LHCN-M2 (cell line): ENCODE results near the gene SMAD4. TPM values are rescaled to one million over a fixed set of nuclear protein-coding genes. Genes with fewer than 3 reads are reported as not detected.
"Not testable (repeated sequence)": the region's sequence is repeated elsewhere in the genome, so short reads cannot be mapped to it uniquely, and the experiment has no call there.

Experiments
- DNase-seq: peaks from one replicate; pipeline ENCODE4 v3.0.0-alpha.2; 2012; ENCODE audit warnings: low read depth
- total RNA-seq: library from RNA; depleted of rRNA; stranded (reverse); fragments of >200 nt; gene quantifications from 2 replicates; pipeline ENCODE4 v1.2.3, GENCODE V29; 2014

Gene SMAD4
- total RNA-seq, 1 experiment from 2014 or later = 97.5 TPM

DNA sequence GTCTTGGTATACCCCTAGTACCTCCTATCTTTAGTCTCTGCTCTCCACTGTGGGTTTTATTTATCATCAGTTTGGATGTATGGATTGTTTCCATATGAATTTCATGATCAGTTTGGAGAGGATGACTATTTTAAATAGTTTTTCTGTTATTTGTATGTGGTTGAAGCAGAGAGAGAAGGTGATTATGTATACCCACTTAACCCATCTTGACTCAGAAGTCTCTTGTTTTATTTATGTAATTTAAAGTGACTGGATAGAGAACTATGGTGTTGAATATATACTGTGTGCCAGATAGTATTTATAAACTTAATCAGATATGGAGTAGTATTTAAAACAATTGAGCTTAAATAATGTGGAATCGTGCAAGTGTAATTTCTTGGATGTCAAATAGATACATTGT lies 39.9 kb downstream of the SMAD4 start:
- no peak for DNase-seq

- peak; percentile 88 for DNase-seq
These were observed 40.5 kb downstream of the SMAD4 start for GRCh38 chr18:51070545-51070944.

DNA sequence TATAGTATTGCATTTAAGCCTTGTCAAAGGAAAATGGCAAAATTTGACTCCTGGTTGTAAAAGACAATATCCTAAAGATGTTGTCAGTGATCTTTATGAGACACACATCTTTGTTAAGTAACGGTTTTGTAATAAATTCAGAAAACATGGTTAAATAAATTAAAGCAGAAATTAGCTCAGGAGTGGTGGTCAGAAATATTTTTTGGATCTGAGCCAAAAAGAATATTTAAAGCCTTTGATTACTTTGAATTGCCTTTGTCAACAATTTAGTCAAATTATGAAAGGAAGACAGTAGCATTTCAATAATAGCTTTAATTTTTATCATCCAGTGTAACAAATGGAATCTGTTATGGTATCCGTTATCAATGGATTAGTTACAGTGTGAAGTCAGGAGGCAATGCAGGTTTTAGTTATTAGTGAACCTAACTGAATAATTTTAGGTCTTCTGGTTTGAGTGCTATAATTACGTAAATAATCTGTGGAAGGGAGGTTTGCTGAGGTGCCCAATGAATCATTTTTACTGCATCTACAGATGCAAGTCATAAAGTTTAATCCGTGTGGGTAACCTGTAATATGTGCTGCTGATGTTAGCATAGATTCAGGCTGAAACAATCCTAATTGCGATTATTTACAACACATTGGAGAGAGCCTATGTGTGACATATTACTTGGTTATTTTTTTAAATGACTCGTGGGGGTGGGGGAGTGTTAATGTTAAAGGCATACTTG lies 42.7 kb downstream of the SMAD4 start:
- no peak for DNase-seq

DNA sequence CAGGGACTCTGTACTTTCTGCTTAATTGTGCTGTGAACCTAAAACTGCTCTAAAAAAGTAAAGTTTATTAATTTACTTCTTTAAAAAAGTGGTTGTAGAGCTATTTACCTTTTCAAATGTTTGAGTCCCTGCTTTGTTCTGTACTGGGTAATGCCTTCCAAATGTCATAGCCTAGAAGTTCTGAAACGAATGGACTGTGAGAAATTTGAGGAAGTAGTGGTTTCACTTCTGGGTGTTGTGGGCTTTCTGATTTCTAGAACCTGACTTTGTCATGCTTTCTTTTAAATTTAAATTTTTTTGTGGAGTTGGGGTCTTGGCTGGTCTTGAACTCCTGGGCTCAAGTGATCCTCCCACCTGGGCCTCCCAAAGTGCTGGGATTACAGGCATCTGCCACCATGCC lies 44.6 kb downstream of the SMAD4 start:
- no peak for DNase-seq

GRCh38 chr18:51076503-51076902 lies 46.5 kb downstream of the SMAD4 start:
- peak; percentile 50 for DNase-seq

DNA sequence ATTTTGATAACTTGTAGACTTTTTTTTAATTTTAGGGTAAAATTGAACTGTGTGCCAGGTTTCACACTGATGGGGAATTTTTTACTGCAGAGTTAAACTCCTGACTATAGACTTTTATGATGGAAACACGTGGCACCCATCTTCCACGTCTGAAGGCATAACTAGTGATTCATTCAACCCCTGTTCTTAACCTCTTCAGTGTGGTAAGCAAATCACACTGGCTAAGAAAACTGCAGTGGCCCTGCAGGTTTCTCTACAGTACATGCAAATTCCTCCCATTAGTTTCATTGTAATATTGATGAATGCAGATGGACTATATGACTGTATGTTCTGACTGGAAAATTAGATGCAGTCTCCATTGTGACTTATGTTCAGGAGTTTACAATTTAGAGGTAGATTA lies 47.2 kb downstream of the SMAD4 start:
- DNase-seq = peak; percentile 73

DNA sequence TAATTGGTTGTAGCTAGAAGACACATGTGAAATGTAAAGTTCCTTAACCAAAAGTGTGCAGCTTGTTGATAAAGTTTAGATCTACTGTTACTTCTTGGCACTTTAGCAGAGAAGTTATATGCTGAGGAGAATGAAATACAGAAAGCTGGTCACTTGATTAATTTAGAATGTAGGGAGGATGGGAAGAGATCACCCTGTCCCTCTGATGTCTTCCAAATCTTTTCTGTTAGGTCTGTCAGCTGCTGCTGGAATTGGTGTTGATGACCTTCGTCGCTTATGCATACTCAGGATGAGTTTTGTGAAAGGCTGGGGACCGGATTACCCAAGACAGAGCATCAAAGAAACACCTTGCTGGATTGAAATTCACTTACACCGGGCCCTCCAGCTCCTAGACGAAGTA lies 48.0 kb downstream of the SMAD4 start:
- DNase-seq = no peak

- no peak for DNase-seq
These were observed 52.7 kb downstream of the SMAD4 start for GRCh38 chr18:51082571-51083267.

DNA sequence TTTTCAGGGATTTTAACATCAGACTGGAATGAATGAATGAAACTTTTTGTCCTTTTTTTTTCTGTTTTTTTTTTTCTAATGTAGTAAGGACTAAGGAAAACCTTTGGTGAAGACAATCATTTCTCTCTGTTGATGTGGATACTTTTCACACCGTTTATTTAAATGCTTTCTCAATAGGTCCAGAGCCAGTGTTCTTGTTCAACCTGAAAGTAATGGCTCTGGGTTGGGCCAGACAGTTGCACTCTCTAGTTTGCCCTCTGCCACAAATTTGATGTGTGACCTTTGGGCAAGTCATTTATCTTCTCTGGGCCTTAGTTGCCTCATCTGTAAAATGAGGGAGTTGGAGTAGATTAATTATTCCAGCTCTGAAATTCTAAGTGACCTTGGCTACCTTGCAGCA lies 53.4 kb downstream of the SMAD4 start:
- DNase-seq = no peak

- DNase-seq = no peak
These were observed 58.4 kb downstream of the SMAD4 start for GRCh38 chr18:51088410-51088809.

DNA sequence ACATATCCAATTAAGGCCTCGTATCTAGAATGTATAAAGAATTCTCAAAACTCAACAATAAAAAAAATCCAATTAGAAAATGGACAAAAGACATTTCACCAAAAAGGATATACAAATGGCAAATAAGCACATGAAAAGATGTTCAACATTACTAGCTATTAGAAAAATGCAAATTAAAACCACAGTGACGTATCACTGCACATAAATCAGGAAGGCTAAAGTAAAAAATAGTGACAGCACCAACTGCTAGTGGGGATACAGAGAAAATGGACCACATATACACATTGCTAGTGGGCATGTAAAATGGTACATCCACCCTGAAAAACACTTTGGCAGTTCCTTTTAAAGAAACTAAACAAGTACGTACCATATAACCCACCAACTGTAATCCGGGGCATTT lies 59.7 kb downstream of the SMAD4 start:
- DNase-seq = peak; percentile 57

DNA sequence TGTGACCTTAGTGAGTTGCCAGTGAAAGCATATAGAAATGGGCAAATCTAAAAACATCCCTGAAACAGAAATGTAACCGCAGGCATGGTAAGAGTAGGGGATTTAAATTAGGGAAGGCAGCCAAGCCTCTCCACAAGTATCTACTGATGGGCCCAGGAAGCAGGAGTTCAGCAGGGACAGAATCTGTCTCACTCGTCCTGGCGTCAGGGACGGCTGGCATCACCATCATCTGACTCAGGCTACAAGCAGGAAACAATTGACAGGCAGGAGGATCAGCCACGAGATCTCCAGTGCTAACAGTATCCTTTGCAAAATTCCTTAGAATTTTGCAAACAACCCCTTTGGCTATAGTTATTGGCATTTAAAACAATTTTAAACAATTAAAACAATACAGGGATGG lies 61.3 kb downstream of the SMAD4 start:
- peak; percentile 12 for DNase-seq

DNA sequence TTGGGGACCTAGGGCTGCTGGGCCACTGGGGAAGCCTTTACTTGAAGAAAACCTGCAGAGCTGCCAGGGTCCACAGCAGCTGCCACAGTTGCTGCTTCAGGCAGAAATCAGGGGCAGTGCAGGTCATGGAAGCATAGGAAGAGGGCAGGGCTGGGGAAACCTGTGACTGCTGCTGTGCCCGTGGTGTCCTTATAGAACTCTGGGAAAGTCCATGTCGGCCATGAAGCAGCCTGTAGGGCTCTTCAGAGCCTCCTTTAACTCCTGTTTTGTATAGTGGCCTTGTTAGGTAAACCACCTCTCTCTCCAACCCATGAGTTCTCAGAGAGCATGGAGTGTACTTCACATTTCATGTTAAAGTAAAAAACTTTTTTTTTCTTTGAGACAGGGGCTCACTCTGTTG lies 62.1 kb downstream of the SMAD4 start:
- no peak for DNase-seq

- not testable (repeated sequence) for DNase-seq
These were observed 63.0 kb downstream of the SMAD4 start for GRCh38 chr18:51092967-51093366.

GRCh38 chr18:51097021-51097822 lies 67.2 kb downstream of the SMAD4 start:
- no peak for DNase-seq

GRCh38 chr18:51098082-51098481 lies 68.1 kb downstream of the SMAD4 start:
- DNase-seq = no peak

GRCh38 chr18:51098513-51098912 lies 68.5 kb downstream of the SMAD4 start:
- DNase-seq = no peak

DNA sequence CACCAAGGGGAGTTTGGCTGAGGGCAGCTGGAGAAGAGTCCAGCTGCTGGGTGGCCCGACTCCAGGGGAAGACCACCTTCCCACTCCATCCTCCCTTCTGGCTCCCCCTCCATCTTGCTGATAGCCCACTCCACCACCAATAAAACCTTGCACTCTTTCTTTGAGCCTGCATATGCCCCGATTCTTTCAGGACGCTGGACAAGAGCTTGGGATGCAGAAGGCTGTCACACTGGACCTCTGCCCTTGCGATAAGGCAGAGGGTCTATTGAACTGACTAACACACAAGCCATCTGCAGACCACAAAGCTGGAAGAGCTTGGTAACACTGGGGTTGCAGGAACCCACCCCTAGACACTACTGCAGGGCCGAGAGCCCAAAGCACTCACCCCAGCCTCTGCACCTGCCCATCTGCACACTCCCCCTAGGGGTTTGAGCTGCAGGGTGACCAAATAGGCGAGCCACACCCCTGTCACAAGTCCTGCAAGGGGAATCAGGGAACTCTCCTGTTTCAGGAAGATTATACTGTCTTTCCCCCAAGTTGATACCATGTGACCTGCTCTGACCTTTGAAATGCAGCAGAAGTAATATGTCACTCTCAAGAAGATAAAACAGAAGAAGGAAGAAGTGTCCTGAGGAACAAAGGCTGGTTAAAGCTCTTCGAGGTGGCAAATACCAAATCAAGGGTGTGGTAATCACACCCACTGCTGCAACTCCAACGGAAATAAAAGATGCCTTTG lies 70.5 kb downstream of the SMAD4 start:
- DNase-seq = no peak

GRCh38 chr18:51107082-51107481 lies 77.1 kb downstream of the SMAD4 start:
- no peak for DNase-seq

GRCh38 chr18:51107598-51108305 lies 77.7 kb downstream of the SMAD4 start:
- no peak for DNase-seq

GRCh38 chr18:51108330-51108729 lies 78.3 kb downstream of the SMAD4 start:
- DNase-seq = no peak
